HCT116 (cell line): ENCODE data around the gene UGT1A6. TPM values are rescaled to one million over a fixed set of nuclear protein-coding genes. Genes with fewer than 3 reads are reported as not detected.
"Not testable (repeated sequence)": the region's sequence is repeated elsewhere in the genome, so short reads cannot be mapped to it uniquely, and the experiment has no call there.

Experiments used
- ATAC-seq: fragments of 200-7000 bp; cut with Tn5 transposase; 2 replicates; pipeline ENCODE4 v1.9.1; 2020; ENCODE audit warnings: mild to moderate bottlenecking, moderate library complexity
- BruUV-seq: library from RNA; stranded (reverse); fragments of 400-500 nt; replicated peaks from 2 replicates; lab custom pipeline; 2021; lab: Mats Ljungman, UMichigan
- CTCF ChIA-PET: fragments of 300-600 bp; sonication (Branson Sonifier 250); formaldehyde crosslinking; loops from one replicate; lab custom pipeline; 2021; ENCODE audit warnings: antibody characterized with exemption; lab: Charles Lee
- POLR2A ChIA-PET: fragments of 300-600, 350-600 bp; sonication (Branson Sonifier 250); formaldehyde crosslinking; loops from one replicate; lab custom pipeline; 2021; ENCODE audit warnings: antibody characterized with exemption; lab: Charles Lee
- RAD21 ChIA-PET, 2 experiments: fragments of 300-600 bp; sonication (Branson Sonifier 250); formaldehyde crosslinking; loops; one replicate each; lab custom pipeline; 2023; ENCODE audit warnings: low total read pairs in 2 of 2; ENCODE audit not compliant: uncharacterized antibody in 2 of 2, unreplicated experiment in 2 of 2, low non-redundant PET in 1 of 2; lab: Charles Lee
- DNase-seq: peaks from one replicate; pipeline ENCODE4 v3.0.0-alpha.2; 2010; ENCODE audit warnings: low read depth, low spot score
- H2AFZ ChIP-seq: fragments of 200-600 bp; shearing (Covaris generic), sonication (generic); 2 replicates; pipeline ENCODE4 v1.6.1; 2017; ENCODE audit warnings: low read depth, mixed run types, mixed read lengths, antibody characterized with exemption, low read length; ENCODE audit not compliant: poor library complexity, severe bottlenecking
- H3K27ac ChIP-seq: 2 replicates; pipeline ENCODE4 v1.5.1; 2012; ENCODE audit warnings: low read depth, low read length
- H3K27me3 ChIP-seq: fragments of 200-600 bp; sonication (generic); 2 replicates; pipeline ENCODE4 v1.6.1; 2016; ENCODE audit warnings: mixed run types, low read length, mixed read lengths; ENCODE audit not compliant: insufficient read depth
- H3K36me3 ChIP-seq, 2 experiments: fragments of 200-500 bp in 1 of 2; fragments of 200-600 bp in 1 of 2; sonication (Bioruptor generic) in 1 of 2; sonication (generic) in 1 of 2; 2 replicates each; pipeline versions ENCODE4 v1.5.1 to v1.6.1; 2014 to 2016; ENCODE audit warnings: low read length in 2 of 2, inconsistent platforms in 1 of 2, mixed read lengths in 1 of 2, mixed run types in 1 of 2; ENCODE audit not compliant: insufficient read depth in 2 of 2, control insufficient read depth in 1 of 2
- H3K4me1 ChIP-seq, 2 experiments: fragments of 200-600 bp in 1 of 2; sonication (generic) in 1 of 2; 2 replicates each; pipeline versions ENCODE4 v1.5.1 to v1.6.1; 2012 to 2017; ENCODE audit warnings: low read length in 2 of 2, inconsistent platforms in 1 of 2, mild to moderate bottlenecking in 1 of 2, mixed read lengths in 1 of 2, mixed run types in 1 of 2, moderate library complexity in 1 of 2; ENCODE audit not compliant: insufficient read depth in 2 of 2, control insufficient read depth in 1 of 2
- H3K4me2 ChIP-seq: fragments of 200-600 bp; sonication (generic); 2 replicates; pipeline ENCODE4 v1.6.1; 2017; ENCODE audit warnings: mixed run types, low read length, mixed read lengths
- H3K4me3 ChIP-seq, 2 experiments: fragments of 200-600 bp in 1 of 2; sonication (generic) in 1 of 2; replicated peaks in 1 of 2; 2 replicates each; pipeline ENCODE4 v1.5.1; 2011 to 2016; ENCODE audit warnings: low read length in 2 of 2, control low read depth in 1 of 2, low read depth in 1 of 2, mild to moderate bottlenecking in 1 of 2, mixed read lengths in 1 of 2, mixed run types in 1 of 2
- H3K79me2 ChIP-seq: fragments of 200-600 bp; sonication (generic); 2 replicates; pipeline ENCODE4 v1.6.1; 2017; ENCODE audit warnings: mild to moderate bottlenecking, mixed run types, low read length, moderate library complexity, mixed read lengths; ENCODE audit not compliant: insufficient read depth
- H3K9ac ChIP-seq: fragments of 200-600 bp; sonication (generic); 2 replicates; pipeline ENCODE4 v1.6.1; 2016; ENCODE audit warnings: low read length, mixed read lengths
- H3K9me2 ChIP-seq: fragments of 200-600 bp; sonication (generic), shearing (Covaris generic); 2 replicates; pipeline ENCODE4 v1.6.1; 2017; ENCODE audit warnings: mixed run types, mild to moderate bottlenecking, moderate library complexity; ENCODE audit not compliant: insufficient read depth
- H3K9me3 ChIP-seq, 2 experiments: fragments of 200-500 bp in 1 of 2; fragments of 200-600 bp in 1 of 2; sonication (Bioruptor generic) in 1 of 2; sonication (generic) in 1 of 2; 2 replicates each; pipeline ENCODE4 v1.6.1; 2014 to 2017; ENCODE audit warnings: low read length in 2 of 2, mixed read lengths in 2 of 2, inconsistent platforms in 1 of 2, low read depth in 1 of 2, mild to moderate bottlenecking in 1 of 2, mixed run types in 1 of 2, moderate library complexity in 1 of 2; ENCODE audit not compliant: control insufficient read depth in 1 of 2, insufficient read depth in 1 of 2
- H4K20me1 ChIP-seq: fragments of 200-600 bp; sonication (generic), shearing (Covaris generic); 2 replicates; pipeline ENCODE4 v1.6.1; 2017; ENCODE audit warnings: mixed run types, mild to moderate bottlenecking, moderate library complexity; ENCODE audit not compliant: insufficient read depth
- CBX3 ChIP-seq: IDR thresholded peaks from 2 replicates; pipeline ENCODE4 v1.6.1; 2012; ENCODE audit warnings: low read depth
- EGR1 ChIP-seq: IDR thresholded peaks from 2 replicates; pipeline ENCODE4 v1.6.1; 2012; ENCODE audit warnings: low read depth
- POLR2A ChIP-seq: IDR thresholded peaks from 2 replicates; pipeline ENCODE4 v1.7.0; 2011; ENCODE audit warnings: borderline replicate concordance; ENCODE audit not compliant: insufficient read depth, insufficient read length; ENCODE audit errors: extremely low read depth
- TCF7L2 ChIP-seq: IDR thresholded peaks from 2 replicates; pipeline ENCODE4 v1.7.0; 2011; ENCODE audit warnings: borderline replicate concordance, inconsistent platforms; ENCODE audit not compliant: insufficient read depth, insufficient read length; ENCODE audit errors: extremely low read depth
- YY1 ChIP-seq: IDR thresholded peaks from 2 replicates; pipeline ENCODE4 v1.6.1; 2011; ENCODE audit warnings: low read length, low read depth, moderate library complexity, mild to moderate bottlenecking; ENCODE audit not compliant: insufficient replicate concordance; ENCODE audit errors: extremely low read depth
- ZBTB33 ChIP-seq: IDR thresholded peaks from 2 replicates; pipeline ENCODE4 v1.6.1; 2011; ENCODE audit warnings: mild to moderate bottlenecking, low read length, moderate library complexity; ENCODE audit not compliant: insufficient replicate concordance; ENCODE audit errors: extremely low read depth
- ZFX ChIP-seq: fragments of 450-650 bp; IDR thresholded peaks from 2 replicates; pipeline ENCODE4 v1.6.1; 2017
- intact Hi-C: fragments of 100-400 bp; cut with micrococcal nuclease; formaldehyde crosslinking; loops from 2 replicates; pipeline ENCODE4 v1.10.0; 2022
- total RNA-seq: library from RNA; stranded (reverse); gene quantifications from one replicate; pipeline ENCODE4 v1.2.1, GENCODE V29; 2021; ENCODE audit not compliant: unreplicated experiment

UGT1A6 gene
- total RNA-seq, 1 experiment from 2014 or later = not detected

GRCh38 chr2:233745838-233746237 lies 53.1 kb downstream of the UGT1A6 start:
- H3K27ac ChIP-seq, DNase-seq, H3K9ac ChIP-seq, H3K4me3 ChIP-seq, H3K4me1 ChIP-seq, POLR2A ChIA-PET, CTCF ChIA-PET, BruUV-seq, intact Hi-C loops, H3K9me2 ChIP-seq, H4K20me1 ChIP-seq, H3K4me2 ChIP-seq, H3K9me3 ChIP-seq, H3K36me3 ChIP-seq, RAD21 ChIA-PET, H3K79me2 ChIP-seq, ATAC-seq, H3K27me3 ChIP-seq, H2AFZ ChIP-seq: not testable (repeated sequence)

GRCh38 chr2:233746475-233747282 lies 54.0 kb downstream of the UGT1A6 start:
- BruUV-seq = no TSS peak
- no peaks in the 10 kb centered on the region for H3K36me3 ChIP-seq
- no peak for DNase-seq
- RAD21 ChIA-PET = no interaction called here
- POLR2A ChIA-PET = no interaction called here
- H3K4me3 ChIP-seq = no peak overlapping the region
- CTCF ChIA-PET = no interaction called here
- TF ChIP-seq EGR1 (no peak), TCF7L2 (no peak), ZFX (no peak), ZBTB33 (no peak), POLR2A (no peak), YY1 (no peak), CBX3 (no peak)
- no peak overlapping the region for H3K9ac ChIP-seq
- no peaks in the 10 kb centered on the region for H3K9me2 ChIP-seq
- H3K79me2 ChIP-seq = no peaks in the 10 kb centered on the region
- intact Hi-C loops = no loop called here
- no peak overlapping the region for H3K27ac ChIP-seq
- no peaks in the 10 kb centered on the region for H3K9me3 ChIP-seq
- ATAC-seq = no peak
- no peaks in the 10 kb centered on the region for H3K4me1 ChIP-seq
- no peaks in the 10 kb centered on the region for H4K20me1 ChIP-seq
- no peak overlapping the region for H2AFZ ChIP-seq
- H3K4me2 ChIP-seq = no peak overlapping the region
- no peaks in the 10 kb centered on the region for H3K27me3 ChIP-seq
